ENCODE results near the gene PNPLA7. TPM values are rescaled to one million over a fixed set of nuclear protein-coding genes. Genes with fewer than 3 reads are reported as not detected.

PNPLA7 gene
- total and polyA plus RNA-seq, 8 donors = 3.5 to 51.3 (median 16.6) TPM

DNA sequence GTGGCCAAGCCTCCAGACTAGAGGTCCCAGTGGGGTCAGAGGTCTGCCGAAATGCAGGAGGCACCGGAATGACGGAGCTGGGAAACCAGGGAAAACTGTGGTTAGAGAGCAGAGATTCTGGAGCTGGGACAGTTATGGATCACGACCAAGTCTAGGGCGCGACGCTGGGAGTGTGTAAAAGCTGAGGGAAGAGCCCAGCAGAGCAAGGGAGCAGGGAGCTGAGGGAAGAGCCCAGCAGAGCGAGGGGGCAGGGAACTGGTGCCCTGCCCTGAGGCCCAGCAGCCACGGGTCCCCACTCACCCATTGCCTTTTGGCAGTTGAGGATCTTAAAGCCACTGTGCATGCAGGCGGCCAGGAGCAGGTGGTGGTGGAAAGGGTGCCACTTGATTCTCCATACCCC is 13.9 kb upstream of the PNPLA7 start:
- Histone ChIP-seq H3K4me1 (no peaks in the 10 kb centered on the region), H3K9me3 (no peaks in the 10 kb centered on the region), H3K36me3 (peaks cover 19 to 65% (median 60%) of the 10 kb centered on the region in 4 donors), H3K27ac (no peak overlapping the region), H3K27me3 (no peaks in the 10 kb centered on the region), H3K4me3 (no peak overlapping the region)
- 90 to 95% (median 90%) methylated on average over 10 of the region's 10 CpGs for WGBS, 5 donors
- no peak for DNase-seq
- TF ChIP-seq EP300 (IDR thresholded peaks at IDR 0.05) (no peak), CTCF (IDR thresholded peaks at IDR 0.05) (no peak), POLR2AphosphoS5 (IDR thresholded peaks at IDR 0.05) (no peak), POLR2A (IDR thresholded peaks at IDR 0.05) (no peak)
- intact Hi-C loops (cut with DNase I; ENCODE audit: low total_unique reads) = no loop called here

DNA sequence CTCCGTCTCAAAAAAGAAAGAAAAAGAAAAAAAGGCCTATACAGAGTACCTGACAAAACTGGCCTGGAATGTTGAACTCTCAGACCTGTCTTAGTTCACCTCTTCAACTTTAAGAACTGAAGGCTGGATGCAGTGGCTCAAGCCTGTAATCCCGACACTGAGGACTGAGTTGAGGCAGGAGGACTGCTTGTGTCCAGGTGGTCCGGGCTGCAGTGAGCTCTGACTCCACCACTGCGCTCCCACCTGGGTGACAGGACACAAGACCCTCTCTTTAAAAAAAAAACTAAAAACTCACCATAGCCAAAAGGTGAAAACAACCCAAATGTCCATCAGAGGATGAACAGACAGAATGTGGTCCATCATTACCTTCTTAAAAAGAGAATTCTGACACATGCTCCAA is 7.9 kb upstream of the PNPLA7 start:
- 92 to 99% (median 96%) methylated on average over 4 of the region's 4 CpGs for WGBS, 5 donors
- Histone ChIP-seq H3K9me3 (no peaks in the 10 kb centered on the region), H3K4me1 (peaks cover 0 to 8% (median under 1%) of the 10 kb centered on the region in 4 donors), H3K4me3 (no peak overlapping the region), H3K27me3 (no peaks in the 10 kb centered on the region), H3K27ac (no peak overlapping the region), H3K36me3 (peaks cover 22 to 91% (median 84%) of the 10 kb centered on the region in 4 donors)
- no peak for TF ChIP-seq EP300 (IDR thresholded peaks at IDR 0.05)
- TF ChIP-seq POLR2AphosphoS5 (IDR thresholded peaks at IDR 0.05) = no peak
- no peak for TF ChIP-seq POLR2A (IDR thresholded peaks at IDR 0.05)
- TF ChIP-seq CTCF (IDR thresholded peaks at IDR 0.05) = no peak
- intact Hi-C loops (cut with DNase I; ENCODE audit: low total_unique reads) = no loop called here
- no peak for DNase-seq

DNA sequence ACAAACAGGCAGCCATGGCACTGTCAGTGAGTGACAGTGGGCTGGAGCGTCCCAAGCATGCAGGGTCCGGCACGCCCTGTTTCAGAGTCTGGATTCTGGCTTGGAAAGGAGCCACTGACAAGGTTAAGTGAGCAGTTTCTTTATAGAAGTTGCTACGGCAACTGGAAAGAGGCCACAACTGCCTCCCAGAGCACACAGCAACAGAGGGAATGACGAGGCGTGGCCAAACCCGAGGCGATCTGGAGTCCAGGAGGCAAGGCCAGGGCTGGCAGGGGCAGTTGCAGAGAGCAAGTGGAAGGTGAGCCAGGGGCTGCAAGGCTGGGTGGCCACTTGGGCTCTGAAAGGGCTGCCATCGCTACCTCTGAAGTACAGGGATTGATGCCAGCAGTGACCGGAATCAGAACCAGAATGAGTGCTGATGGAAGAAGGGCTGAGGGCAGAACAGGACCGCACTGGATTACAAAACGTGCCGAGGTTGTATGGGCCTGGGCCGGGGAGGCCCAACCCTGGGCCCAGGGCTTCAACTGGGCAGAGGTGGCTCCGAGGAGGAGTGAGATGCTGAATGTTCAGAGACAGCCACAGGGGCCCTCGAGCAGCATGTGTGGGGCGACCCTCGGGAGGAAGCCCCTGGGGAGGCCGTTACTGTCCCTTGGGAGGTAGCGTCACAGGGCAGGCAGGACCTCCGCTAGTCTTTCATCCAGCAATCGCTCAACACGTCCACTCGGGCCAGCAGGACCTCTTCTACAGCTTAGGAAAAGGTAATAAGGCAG is 6.1 kb upstream of the PNPLA7 start:
- Histone ChIP-seq H3K36me3 (peaks cover 22 to 74% (median 67%) of the 10 kb centered on the region in 4 donors), H3K9me3 (no peaks in the 10 kb centered on the region), H3K4me1 (peaks cover 6 to 19% (median 13%) of the 10 kb centered on the region in 4 donors), H3K27ac (no peak overlapping the region), H3K27me3 (no peaks in the 10 kb centered on the region), H3K4me3 (no peak overlapping the region)
- no peak for TF ChIP-seq EP300 (IDR thresholded peaks at IDR 0.05)
- TF ChIP-seq CTCF (IDR thresholded peaks at IDR 0.05) = no peak
- TF ChIP-seq POLR2A (IDR thresholded peaks at IDR 0.05) = no peak
- no peak for TF ChIP-seq POLR2AphosphoS5 (IDR thresholded peaks at IDR 0.05)
- DNase-seq = peak; percentile 34 to 46
- intact Hi-C loops (cut with DNase I; ENCODE audit: low total_unique reads) = no loop called here
- WGBS, 5 donors = 69 to 80% (median 76%) methylated on average over 24 of the region's 24 CpGs

- Histone ChIP-seq H3K27ac (no peak overlapping the region), H3K36me3 (peaks cover 22 to 65% (median 61%) of the 10 kb centered on the region in 4 donors), H3K4me1 (peaks cover 9 to 28% (median 22%) of the 10 kb centered on the region in 4 donors), H3K27me3 (no peaks in the 10 kb centered on the region), H3K4me3 (no peak overlapping the region), H3K9me3 (no peaks in the 10 kb centered on the region)
- DNase-seq = no peak
- intact Hi-C loops (cut with DNase I; ENCODE audit: low total_unique reads) = no loop called here
- 90 to 95% (median 92%) methylated on average over 10 of the region's 10 CpGs for WGBS, 5 donors
- TF ChIP-seq CTCF (IDR thresholded peaks at IDR 0.05) (no peak), EP300 (IDR thresholded peaks at IDR 0.05) (no peak), POLR2AphosphoS5 (IDR thresholded peaks at IDR 0.05) (no peak), POLR2A (IDR thresholded peaks at IDR 0.05) (no peak)
Observed at GRCh38 chr9:137555179-137555578, 5.0 kb upstream of the PNPLA7 start.

All from stomach (tissue), 9 donors.